GM18907 (cell line): ENCODE data around the gene BMP2.

Experiments used
- ATAC-seq: cut with Tn5 transposase; IDR thresholded peaks from one replicate; pipeline ENCODE4 v1.9.1; 2021; ENCODE audit warnings: mild to moderate bottlenecking, moderate library complexity; ENCODE audit not compliant: unreplicated experiment

Gene BMP2

GRCh38 chr20:6828794-6829423, 61.4 kb downstream of the BMP2 start:
- peak; percentile 96 for ATAC-seq

GRCh38 chr20:6829510-6830116, 62.1 kb downstream of the BMP2 start:
- ATAC-seq = no peak
